H1 (cell line): ENCODE data around the gene ACOT7. TPM values are rescaled to one million over a fixed set of nuclear protein-coding genes. Genes with fewer than 3 reads are reported as not detected.

Experiments
- CTCF ChIA-PET: fragments of 300-600 bp; sonication (Branson Sonifier 250); formaldehyde crosslinking; loops from one replicate; lab custom pipeline; 2021; ENCODE audit not compliant: partially characterized antibody; lab: Charles Lee
- POLR2A ChIA-PET: fragments of 300-600 bp; sonication (Branson Sonifier 250); formaldehyde crosslinking; loops from one replicate; lab custom pipeline; 2021; ENCODE audit warnings: inconsistent platforms; ENCODE audit not compliant: partially characterized antibody; lab: Charles Lee
- DNase-seq, 2 experiments: peaks; one replicate each; pipeline versions ENCODE4 v3.0.0 to v3.0.0-alpha.2; 2010 to 2022; ENCODE audit warnings: low spot score in 2 of 2, low read depth in 1 of 2, mixed read lengths in 1 of 2
- FAIRE-seq: peaks from 2 replicates; lab custom pipeline; 2011; peaks lifted over from hg19 to GRCh38; lab: Jason Lieb, UNC
- H2AFZ ChIP-seq: 2 replicates; pipeline ENCODE4 v1.8.1; 2012; ENCODE audit warnings: low read length, inconsistent platforms
- H2AK5ac ChIP-seq: 2 replicates; pipeline ENCODE4 v1.6.1; 2013; ENCODE audit warnings: low read depth, low read length
- H2BK120ac ChIP-seq: replicated peaks from 2 replicates; pipeline ENCODE3; 2013; ENCODE audit warnings: low read depth, low read length, inconsistent platforms
- H2BK12ac ChIP-seq: 2 replicates; pipeline ENCODE4 v1.6.1; 2013; ENCODE audit warnings: low read depth, low read length
- H2BK15ac ChIP-seq: 2 replicates; pipeline ENCODE4 v1.6.1; 2013; ENCODE audit warnings: low read length
- H2BK20ac ChIP-seq: 2 replicates; pipeline ENCODE4 v1.6.1; 2013; ENCODE audit warnings: low read length
- H2BK5ac ChIP-seq: 2 replicates; pipeline ENCODE4 v1.6.1; 2013; ENCODE audit warnings: low read depth, low read length
- H3K14ac ChIP-seq: 2 replicates; pipeline ENCODE4 v1.6.1; 2013; ENCODE audit warnings: inconsistent platforms; ENCODE audit not compliant: insufficient read length
- H3K18ac ChIP-seq: 2 replicates; pipeline ENCODE4 v1.6.1; 2013; ENCODE audit warnings: low read length; ENCODE audit errors: extremely low read depth
- H3K23ac ChIP-seq: 2 replicates; pipeline ENCODE4 v1.6.1; 2013; ENCODE audit warnings: inconsistent platforms; ENCODE audit not compliant: insufficient read length
- H3K23me2 ChIP-seq: 2 replicates; pipeline ENCODE4 v1.6.1; 2013; ENCODE audit warnings: low read depth, low read length
- H3K27ac ChIP-seq: 2 replicates; pipeline ENCODE4 v1.6.1; 2011; ENCODE audit warnings: low read depth, low read length, inconsistent platforms
- H3K27me3 ChIP-seq, 4 experiments: replicated peaks in 1 of 4; 1 replicate in 1 of 4; 2 replicates in 3 of 4; pipeline versions ENCODE4 v1.6.1 to v1.8.1; 2011 to 2013; ENCODE audit warnings: low read length in 3 of 4, mild to moderate bottlenecking in 3 of 4, inconsistent platforms in 2 of 4, mixed read lengths in 2 of 4, moderate library complexity in 1 of 4; ENCODE audit not compliant: control insufficient read depth in 3 of 4, insufficient read depth in 3 of 4; ENCODE audit errors: extremely low read depth in 1 of 4
- H3K36me3 ChIP-seq, 4 experiments: 2 replicates each; pipeline versions ENCODE4 v1.6.1 to v1.8.1; 2011 to 2013; ENCODE audit warnings: mild to moderate bottlenecking in 4 of 4, low read length in 3 of 4, moderate library complexity in 2 of 4, control low read depth in 1 of 4, inconsistent platforms in 1 of 4; ENCODE audit not compliant: insufficient read depth in 4 of 4, control insufficient read depth in 2 of 4
- H3K4ac ChIP-seq: replicated peaks from 2 replicates; pipeline ENCODE3; 2013; ENCODE audit warnings: low read length, low read depth, mixed read lengths, inconsistent platforms; ENCODE audit not compliant: insufficient read length
- H3K4me1 ChIP-seq, 4 experiments: replicated peaks in 1 of 4; 1 replicate in 1 of 4; 2 replicates in 3 of 4; pipeline versions ENCODE4 v1.6.1 to v1.8.1; 2011 to 2013; ENCODE audit warnings: low read length in 3 of 4, inconsistent platforms in 2 of 4, mixed read lengths in 1 of 4; ENCODE audit not compliant: insufficient read depth in 4 of 4, control insufficient read depth in 3 of 4
- H3K4me2 ChIP-seq, 2 experiments: 2 replicates each; pipeline versions ENCODE4 v1.6.1 to v1.8.1; 2011 to 2013; ENCODE audit warnings: low read depth in 2 of 2, low read length in 2 of 2, control low read depth in 1 of 2, inconsistent platforms in 1 of 2, mild to moderate bottlenecking in 1 of 2; ENCODE audit not compliant: insufficient read depth in 1 of 2
- H3K4me3 ChIP-seq, 4 experiments: fragments of 200-600, 300-600 bp in 1 of 4; sonication (generic), shearing (Covaris generic), sonication (Bioruptor Twin) in 1 of 4; 2 replicates each; pipeline versions ENCODE4 v1.5.1 to v1.8.1; 2011 to 2016; ENCODE audit warnings: low read length in 4 of 4, low read depth in 3 of 4, control low read depth in 2 of 4, inconsistent platforms in 2 of 4, mild to moderate bottlenecking in 2 of 4, mixed read lengths in 1 of 4, moderate library complexity in 1 of 4; ENCODE audit not compliant: insufficient read depth in 2 of 4; ENCODE audit errors: extremely low read depth in 1 of 4
- H3K56ac ChIP-seq: replicated peaks from 2 replicates; pipeline ENCODE3; 2013; ENCODE audit warnings: low read depth, mild to moderate bottlenecking, mixed read lengths, low read length, inconsistent platforms; ENCODE audit not compliant: insufficient read length
- H3K79me1 ChIP-seq: 2 replicates; pipeline ENCODE4 v1.6.1; 2013; ENCODE audit warnings: low read depth, low read length, control low read depth
- H3K79me2 ChIP-seq, 2 experiments: 2 replicates each; pipeline versions ENCODE4 v1.6.1 to v1.8.1; 2012 to 2013; ENCODE audit warnings: low read length in 2 of 2, mild to moderate bottlenecking in 2 of 2, inconsistent platforms in 1 of 2; ENCODE audit not compliant: insufficient read depth in 2 of 2, control insufficient read depth in 1 of 2
- H3K9ac ChIP-seq, 4 experiments: replicated peaks in 1 of 4; 1 replicate in 1 of 4; 2 replicates in 3 of 4; pipeline versions ENCODE4 v1.6.1 to v1.8.1; 2011 to 2013; ENCODE audit warnings: low read depth in 3 of 4, low read length in 3 of 4, control low read depth in 2 of 4, mild to moderate bottlenecking in 2 of 4, moderate library complexity in 2 of 4, inconsistent platforms in 1 of 4; ENCODE audit errors: extremely low read depth in 1 of 4
- H3K9me3 ChIP-seq, 2 experiments: 2 replicates each; pipeline versions ENCODE4 v1.6.1 to v1.8.1; 2012 to 2013; ENCODE audit warnings: mild to moderate bottlenecking in 2 of 2, moderate library complexity in 2 of 2, control low read depth in 1 of 2, inconsistent platforms in 1 of 2, low read depth in 1 of 2, low read length in 1 of 2, mixed read lengths in 1 of 2; ENCODE audit not compliant: insufficient read depth in 2 of 2
- H4K20me1 ChIP-seq, 2 experiments: replicated peaks in 1 of 2; 2 replicates each; pipeline versions ENCODE3 to v1.8.1; 2011 to 2013; ENCODE audit warnings: inconsistent platforms in 2 of 2, low read length in 2 of 2, mild to moderate bottlenecking in 1 of 2; ENCODE audit not compliant: insufficient read depth in 2 of 2, control insufficient read depth in 1 of 2
- H4K5ac ChIP-seq: 2 replicates; pipeline ENCODE4 v1.6.1; 2013; ENCODE audit warnings: low read length, low read depth, mixed read lengths, inconsistent platforms; ENCODE audit not compliant: insufficient read length
- H4K8ac ChIP-seq: 2 replicates; pipeline ENCODE4 v1.8.0; 2013; ENCODE audit warnings: mild to moderate bottlenecking, moderate library complexity, low read length, inconsistent platforms; ENCODE audit not compliant: insufficient read depth; ENCODE audit errors: extremely low read depth
- H4K91ac ChIP-seq: replicated peaks from 2 replicates; pipeline ENCODE3; 2013; ENCODE audit warnings: low read length, mixed read lengths, inconsistent platforms; ENCODE audit not compliant: insufficient read length
- KDM4A ChIP-seq: IDR thresholded peaks from one replicate; pipeline ENCODE4 v1.7.1; 2012; ENCODE audit warnings: low read depth, mild to moderate bottlenecking, moderate library complexity, low read length, inconsistent platforms; ENCODE audit not compliant: severe bottlenecking
- SP2 ChIP-seq: IDR thresholded peaks from 2 replicates; pipeline ENCODE4 v1.6.1; 2012; ENCODE audit warnings: mild to moderate bottlenecking, low read length, inconsistent platforms
- TAF7 ChIP-seq: optimal IDR thresholded peaks from 2 replicates; pipeline ENCODE3; 2011; ENCODE audit warnings: low read depth, mild to moderate bottlenecking, inconsistent platforms, low read length, moderate library complexity, borderline replicate concordance
- WGBS, 2 experiments: shearing (Covaris generic) in 1 of 2; methylation state at CpG; one replicate each; pipeline versions ENCODE4 v1.1.6 to v1.1.7; 2013 to 2015; ENCODE audit warnings: low lambda C conversion rate in 2 of 2, mixed read lengths in 2 of 2, inconsistent platforms in 1 of 2, low coverage in 1 of 2, missing lambda C conversion rate in 1 of 2; ENCODE audit not compliant: insufficient replicate concordance in 2 of 2, insufficient coverage in 1 of 2, insufficient read length in 1 of 2; ENCODE audit errors: extremely low coverage in 1 of 2, missing lambda C conversion rate in 1 of 2; 5-methylcytosine and 5-hydroxymethylcytosine counted together
- polyA plus RNA-seq, 7 experiments: library from polyadenylated mRNA; depleted of rRNA in 3 of 7; stranded (reverse) in 5 of 7; unstranded in 2 of 7; fragments of >200 nt in 5 of 7; fragments of 200-250 nt in 2 of 7; gene quantifications; 1 replicate in 5 of 7; 2 replicates in 1 of 7; 4 replicates in 1 of 7; pipeline versions ENCODE4 v1.2.1 to v1.2.3, GENCODE V29; 2011 to 2013; ENCODE audit warnings: missing spikeins in 2 of 7, mixed read lengths in 2 of 7
- total RNA-seq: library from RNA; stranded (reverse); fragmentation: NEBNext Ultra II Directional; extraction: Animal tissue kit (Norgen Biotek cat#: 25700); gene quantifications from 2 replicates; pipeline ENCODE4 v1.2.1, GENCODE V29; 2021

ACOT7 gene
- total and polyA plus RNA-seq, 2 of the 8 experiments (the other 6 are each of a cell fraction or from before 2014, with no cell fraction given), result 151 to 214 TPM

GRCh38 chr1:6328696-6329095 is 64.9 kb downstream of the ACOT7 start:
- peaks cover 0 to 12% (median 5%) of the 10 kb centered on the region in 4 experiments; a peak in 4 of 8 replicates for H3K36me3 ChIP-seq
- no peaks in the 10 kb centered on the region for H3K9me3 ChIP-seq
- no peak overlapping the region for H4K91ac ChIP-seq
- no peak overlapping the region for H3K4me3 ChIP-seq
- no peaks in the 10 kb centered on the region for H3K27me3 ChIP-seq
- FAIRE-seq (no peak), DNase-seq (no peak)
- H3K79me1 ChIP-seq, result peaks cover 4% of the 10 kb centered on the region
- POLR2A ChIA-PET, result no interaction called here
- no peak overlapping the region for H2BK12ac ChIP-seq
- CTCF ChIA-PET, result interaction anchor here (2.0 to 2.5 kb wide), 2 partner anchors 82 to 109 kb away, joined by 5 to 6 read pairs; no protein-coding TSS in a partner anchor
- no peak overlapping the region for H4K8ac ChIP-seq
- H3K56ac ChIP-seq, result no peak overlapping the region
- H3K14ac ChIP-seq, result no peak overlapping the region
- no peak overlapping the region for H2BK15ac ChIP-seq
- H3K27ac ChIP-seq, result no peak overlapping the region
- H2BK20ac ChIP-seq, result no peak overlapping the region
- no peak overlapping the region for H3K4ac ChIP-seq
- no peaks in the 10 kb centered on the region for H3K79me2 ChIP-seq
- no peaks in the 10 kb centered on the region for H3K23me2 ChIP-seq
- H2AFZ ChIP-seq, result no peak overlapping the region
- no peak overlapping the region for H3K23ac ChIP-seq
- H2BK5ac ChIP-seq, result no peak overlapping the region
- H3K9ac ChIP-seq, result no peak overlapping the region
- 93% methylated on average over 12 of the region's 12 CpGs; no CpG with 5 or more reads in 1 of the 2 experiments for WGBS, 2 experiments
- H3K18ac ChIP-seq, result no peak overlapping the region
- H2BK120ac ChIP-seq, result no peak overlapping the region
- no peak overlapping the region for H3K4me2 ChIP-seq
- no peak overlapping the region for H2AK5ac ChIP-seq
- peaks cover 1 to 5% of the 10 kb centered on the region in 2 experiments for H4K20me1 ChIP-seq
- no peaks in the 10 kb centered on the region; a peak in 1 of 7 replicates for H3K4me1 ChIP-seq
- no peak overlapping the region for H4K5ac ChIP-seq
- TF ChIP-seq KDM4A (no peak), SP2 (no peak), TAF7 (no peak)
